Natural killer cell (primary cell): ENCODE results near the gene MTMR3. TPM values are rescaled to one million over a fixed set of nuclear protein-coding genes. Genes with fewer than 3 reads are reported as not detected.

ENCODE experiments used
- ATAC-seq, 3 donors: fragments of 150-1000 bp in 2 of 3; fragments of 200-7000 bp in 1 of 3; cut with Tn5 transposase; 1 replicate in 1 of 3; 2 replicates in 2 of 3; pipeline ENCODE4 v1.10.0; 2021; ENCODE audit warnings: mild to moderate bottlenecking in 2 of 3, moderate library complexity in 2 of 3
- DNase-seq, 2 donors: peaks; one replicate each; pipeline versions ENCODE4 v3.0.0 to v3.0.0-alpha.2; 2013 to 2021; ENCODE audit warnings: mixed read lengths in 1 of 2
- H3K27ac ChIP-seq: one replicate; pipeline ENCODE4 v1.5.1; 2013; ENCODE audit warnings: mild to moderate bottlenecking, low read length
- H3K27me3 ChIP-seq: one replicate; pipeline ENCODE4 v1.6.1; 2013; ENCODE audit warnings: low read length; ENCODE audit not compliant: control insufficient read depth, insufficient read depth
- H3K36me3 ChIP-seq: one replicate; pipeline ENCODE4 v1.6.1; 2013; ENCODE audit warnings: low read length; ENCODE audit not compliant: control insufficient read depth, insufficient read depth
- H3K4me1 ChIP-seq: one replicate; pipeline ENCODE4 v1.6.1; 2013; ENCODE audit warnings: low read length; ENCODE audit not compliant: control insufficient read depth, insufficient read depth
- H3K4me3 ChIP-seq: one replicate; pipeline ENCODE4 v1.5.1; 2013; ENCODE audit warnings: low read length
- H3K9me3 ChIP-seq: one replicate; pipeline ENCODE4 v1.6.1; 2013; ENCODE audit warnings: low read length; ENCODE audit not compliant: control insufficient read depth, insufficient read depth
- H3K27ac Mint-ChIP-seq, 2 donors: one replicate each; pipeline ENCODE4 v1.8.0; 2022; ENCODE audit warnings: mild to moderate bottlenecking in 2 of 2, mixed read lengths in 2 of 2, moderate library complexity in 1 of 2
- H3K27me3 Mint-ChIP-seq, 2 donors: one replicate each; pipeline ENCODE4 v1.8.0; 2022; ENCODE audit warnings: low read depth in 2 of 2, mixed read lengths in 2 of 2
- H3K36me3 Mint-ChIP-seq: one replicate; pipeline ENCODE4 v1.8.0; 2022; ENCODE audit warnings: mixed read lengths
- H3K4me1 Mint-ChIP-seq, 2 donors: one replicate each; pipeline ENCODE4 v1.8.0; 2022; ENCODE audit warnings: mixed read lengths in 2 of 2
- H3K4me3 Mint-ChIP-seq: one replicate; pipeline ENCODE4 v1.8.0; 2022; ENCODE audit warnings: mild to moderate bottlenecking, moderate library complexity, mixed read lengths
- H3K9me3 Mint-ChIP-seq, 2 donors: one replicate each; pipeline ENCODE4 v1.8.0; 2022; ENCODE audit warnings: mixed read lengths in 2 of 2
- WGBS: methylation state at CpG from one replicate; pipeline ENCODE4 v1.1.7; 2013; ENCODE audit warnings: missing lambda C conversion rate; ENCODE audit not compliant: insufficient coverage; 5-methylcytosine and 5-hydroxymethylcytosine counted together
- intact Hi-C: fragments of 100-400 bp; cut with micrococcal nuclease; formaldehyde crosslinking; loops from one replicate; pipeline ENCODE4 v1.14.2; 2022
- total RNA-seq, 4 donors: library from RNA; stranded (reverse); fragments of 120-200 nt in 1 of 4; gene quantifications; one replicate each; pipeline versions ENCODE4 v1.2.3 to v1.2.4, GENCODE V29; 2013 to 2022
- TF ChIP-seq, protein P1 (sequence below): fragments of 200-600 bp; IDR thresholded peaks from one replicate; pipeline ENCODE4 v1.8.0; 2022; ENCODE audit warnings: antibody characterized with exemption

The MTMR3 gene
- total RNA-seq, 3 donors from 2014 or later (not counting 1 experiment from before 2014, with no cell fraction given), result 62.1 to 83.4 (median 75.6) TPM

DNA sequence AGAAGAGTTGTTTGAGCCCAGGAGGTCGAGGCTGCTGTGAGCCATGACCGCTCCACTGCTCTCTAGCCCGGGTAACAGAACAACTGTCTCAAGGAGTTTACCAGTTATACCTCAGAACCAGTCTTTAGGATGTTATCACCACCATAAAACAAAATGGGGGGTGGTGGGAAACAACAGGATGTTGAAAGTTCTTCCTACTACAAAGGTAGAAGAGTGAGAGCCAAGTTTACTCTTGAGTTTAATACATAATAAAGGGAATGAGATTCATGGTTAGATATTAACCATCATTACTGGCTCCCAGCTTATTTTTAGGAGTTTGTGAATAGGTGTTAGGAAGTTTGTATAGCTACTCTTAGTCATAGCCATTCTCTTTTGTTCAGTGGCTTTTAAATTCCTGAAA is 118.5 kb downstream of the MTMR3 start:
- no peaks in the 10 kb centered on the region for H3K4me1 ChIP-seq
- H3K27ac ChIP-seq, result no peak overlapping the region
- H3K36me3 ChIP-seq, result peaks cover 18% of the 10 kb centered on the region
- Mint-ChIP-seq H3K27me3 (no peaks in the 10 kb centered on the region), H3K27ac (no peak overlapping the region), H3K4me1 (peaks cover 0 to 4% of the 10 kb centered on the region in 2 donors), H3K36me3 (no peaks in the 10 kb centered on the region), H3K4me3 (no peak overlapping the region), H3K9me3 (no peaks in the 10 kb centered on the region)
- DNase-seq (no peak), ATAC-seq (no peak)
- no peak overlapping the region for H3K4me3 ChIP-seq
- no peaks in the 10 kb centered on the region for H3K27me3 ChIP-seq
- TF ChIP-seq, protein P1, sequence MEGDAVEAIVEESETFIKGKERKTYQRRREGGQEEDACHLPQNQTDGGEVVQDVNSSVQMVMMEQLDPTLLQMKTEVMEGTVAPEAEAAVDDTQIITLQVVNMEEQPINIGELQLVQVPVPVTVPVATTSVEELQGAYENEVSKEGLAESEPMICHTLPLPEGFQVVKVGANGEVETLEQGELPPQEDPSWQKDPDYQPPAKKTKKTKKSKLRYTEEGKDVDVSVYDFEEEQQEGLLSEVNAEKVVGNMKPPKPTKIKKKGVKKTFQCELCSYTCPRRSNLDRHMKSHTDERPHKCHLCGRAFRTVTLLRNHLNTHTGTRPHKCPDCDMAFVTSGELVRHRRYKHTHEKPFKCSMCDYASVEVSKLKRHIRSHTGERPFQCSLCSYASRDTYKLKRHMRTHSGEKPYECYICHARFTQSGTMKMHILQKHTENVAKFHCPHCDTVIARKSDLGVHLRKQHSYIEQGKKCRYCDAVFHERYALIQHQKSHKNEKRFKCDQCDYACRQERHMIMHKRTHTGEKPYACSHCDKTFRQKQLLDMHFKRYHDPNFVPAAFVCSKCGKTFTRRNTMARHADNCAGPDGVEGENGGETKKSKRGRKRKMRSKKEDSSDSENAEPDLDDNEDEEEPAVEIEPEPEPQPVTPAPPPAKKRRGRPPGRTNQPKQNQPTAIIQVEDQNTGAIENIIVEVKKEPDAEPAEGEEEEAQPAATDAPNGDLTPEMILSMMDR, result no peak
- H3K9me3 ChIP-seq, result no peaks in the 10 kb centered on the region
- intact Hi-C loops, result no loop called here
- WGBS, result 100% methylated on average over 1 of the region's 3 CpGs

DNA sequence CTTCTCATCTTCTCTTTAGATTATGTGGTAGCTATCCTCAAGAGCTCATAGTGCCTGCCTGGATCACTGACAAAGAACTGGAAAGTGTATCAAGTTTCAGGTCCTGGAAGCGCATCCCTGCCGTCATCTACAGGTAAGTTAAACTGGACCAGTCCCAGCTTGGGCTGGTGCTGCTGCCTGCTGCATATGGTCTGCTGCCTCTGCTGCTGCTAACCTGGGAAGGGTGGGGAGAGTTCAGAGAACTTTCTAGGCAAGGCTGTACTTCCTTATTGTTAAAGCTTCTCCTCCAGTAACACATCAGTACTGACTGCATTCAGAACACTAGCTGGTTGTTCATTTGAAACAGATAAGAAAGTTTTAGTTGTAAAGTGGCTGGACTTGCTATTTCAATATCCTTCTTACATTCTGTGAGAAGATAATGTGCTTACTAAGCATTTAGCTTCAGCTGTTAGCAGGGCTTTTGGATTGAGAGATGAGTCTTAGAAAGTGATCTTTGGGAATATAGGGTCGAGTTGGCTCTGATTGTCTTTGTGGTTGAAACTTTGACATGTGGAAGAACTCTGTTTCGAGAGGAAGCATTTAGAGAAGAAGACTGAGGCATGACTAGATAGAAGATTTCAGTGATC is 120.0 kb downstream of the MTMR3 start:
- peaks cover 30% of the 10 kb centered on the region for H3K36me3 ChIP-seq
- Mint-ChIP-seq H3K4me3 (no peak overlapping the region), H3K27me3 (no peaks in the 10 kb centered on the region), H3K36me3 (no peaks in the 10 kb centered on the region), H3K9me3 (no peaks in the 10 kb centered on the region), H3K4me1 (peaks cover 0 to 5% of the 10 kb centered on the region in 2 donors), H3K27ac (peak overlapping the region in 1 of 2 donors; percentile 5)
- no peak for ATAC-seq
- no peaks in the 10 kb centered on the region for H3K9me3 ChIP-seq
- H3K27me3 ChIP-seq, result no peaks in the 10 kb centered on the region
- peaks cover 3% of the 10 kb centered on the region for H3K4me1 ChIP-seq
- TF ChIP-seq, protein P1, result no peak
- 81% methylated on average over 4 of the region's 4 CpGs for WGBS
- H3K27ac ChIP-seq, result no peak overlapping the region
- no peak overlapping the region for H3K4me3 ChIP-seq
- intact Hi-C loops, result no loop called here
- DNase-seq, result no peak

DNA sequence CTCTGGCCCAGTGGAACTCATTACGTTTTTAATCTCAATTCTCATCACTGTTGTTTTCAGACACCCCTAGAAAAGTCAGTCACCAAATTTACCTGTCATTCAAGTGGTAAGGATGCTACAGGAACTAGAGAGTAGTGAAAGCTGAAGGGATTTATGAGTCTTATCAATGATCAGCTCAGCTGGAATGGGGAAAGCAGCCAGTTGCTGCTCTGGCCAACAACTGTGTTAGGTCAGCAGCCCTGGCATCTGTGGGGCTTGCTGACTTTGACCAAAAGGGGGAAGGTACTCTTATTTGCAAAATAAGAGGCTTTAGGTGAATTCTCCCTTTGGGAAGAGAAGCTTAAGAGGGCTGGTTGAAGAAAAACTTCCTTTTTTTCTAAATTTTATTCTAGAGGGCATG is 121.1 kb downstream of the MTMR3 start:
- no peak overlapping the region for H3K4me3 Mint-ChIP-seq
- WGBS, result 80% methylated on average over 1 of the region's 1 CpG
- peaks cover 3% of the 10 kb centered on the region for H3K4me1 ChIP-seq
- TF ChIP-seq, protein P1, result no peak
- no peak overlapping the region for H3K27ac ChIP-seq
- intact Hi-C loops, result loop anchor here (2.0 kb wide), 1 partner anchor 413 kb away; no protein-coding TSS in a partner anchor
- H3K9me3 Mint-ChIP-seq, result no peaks in the 10 kb centered on the region
- H3K4me1 Mint-ChIP-seq, result peaks cover 4 to 10% of the 10 kb centered on the region in 2 donors
- no peaks in the 10 kb centered on the region for H3K9me3 ChIP-seq
- H3K27me3 ChIP-seq, result no peaks in the 10 kb centered on the region
- H3K27me3 Mint-ChIP-seq, result no peaks in the 10 kb centered on the region
- no peak for ATAC-seq
- DNase-seq, result no peak
- peak overlapping the region; percentile 5 to 38 for H3K27ac Mint-ChIP-seq
- no peaks in the 10 kb centered on the region for H3K36me3 Mint-ChIP-seq
- peaks cover 36% of the 10 kb centered on the region for H3K36me3 ChIP-seq
- H3K4me3 ChIP-seq, result no peak overlapping the region

DNA sequence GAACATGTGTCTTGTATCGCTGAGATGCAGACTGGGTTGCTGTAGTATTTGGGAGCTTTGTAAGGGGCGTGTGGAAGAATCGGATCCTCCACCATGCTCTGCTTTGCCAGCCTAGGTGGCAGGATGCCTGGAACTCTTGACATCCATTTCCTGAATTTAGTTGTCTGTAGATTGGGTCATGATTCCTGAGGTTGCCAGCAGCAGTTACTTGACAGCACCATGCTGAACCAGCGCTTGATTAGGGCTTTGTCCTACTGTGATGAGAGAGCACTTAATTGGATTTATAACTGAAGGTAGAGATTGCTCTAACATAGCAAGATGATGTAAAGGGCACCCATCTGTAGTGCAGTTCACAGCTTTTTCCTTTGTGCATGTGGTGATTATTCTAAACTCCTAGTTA is 121.7 kb downstream of the MTMR3 start:
- Mint-ChIP-seq H3K36me3 (no peaks in the 10 kb centered on the region), H3K4me3 (no peak overlapping the region), H3K4me1 (peaks cover 4 to 10% of the 10 kb centered on the region in 2 donors), H3K27me3 (no peaks in the 10 kb centered on the region), H3K9me3 (no peaks in the 10 kb centered on the region), H3K27ac (no peak overlapping the region)
- H3K36me3 ChIP-seq, result peaks cover 37% of the 10 kb centered on the region
- WGBS, result 93% methylated on average over 4 of the region's 4 CpGs
- H3K27me3 ChIP-seq, result no peaks in the 10 kb centered on the region
- intact Hi-C loops, result loop anchor here (1.0 to 2.0 kb wide), 3 partner anchors 166 to 414 kb away; partner anchors contain the start of gene ASCC2
- no peak overlapping the region for H3K4me3 ChIP-seq
- no peak overlapping the region for H3K27ac ChIP-seq
- TF ChIP-seq, protein P1, result no peak
- ATAC-seq (no peak), DNase-seq (no peak)
- no peaks in the 10 kb centered on the region for H3K9me3 ChIP-seq
- peaks cover 3% of the 10 kb centered on the region for H3K4me1 ChIP-seq
